Astrocyte (in vitro differentiated cells and primary cell): ENCODE data around the gene RELB. TPM values are rescaled to one million over a fixed set of nuclear protein-coding genes. Genes with fewer than 3 reads are reported as not detected.

ENCODE experiments used
- DNase-seq: peaks from one replicate; pipeline ENCODE4 v3.0.0-alpha.2; 2010; ENCODE audit warnings: low read depth
- FAIRE-seq: peaks from 2 replicates; lab custom pipeline; 2011; peaks lifted over from hg19 to GRCh38; lab: Jason Lieb, UNC
- H2AFZ ChIP-seq: 2 replicates; pipeline ENCODE4 v1.6.0; 2012; ENCODE audit warnings: low read depth, low read length, inconsistent platforms
- H3K27ac ChIP-seq: 2 replicates; pipeline ENCODE4 v1.5.1; 2011; ENCODE audit warnings: low read depth, low read length, inconsistent platforms
- H3K27me3 ChIP-seq: 2 replicates; pipeline ENCODE4 v1.6.0; 2011; ENCODE audit warnings: low read length, inconsistent platforms; ENCODE audit not compliant: insufficient read depth
- H3K36me3 ChIP-seq: 2 replicates; pipeline ENCODE4 v1.5.1; 2011; ENCODE audit warnings: low read length, inconsistent platforms; ENCODE audit not compliant: insufficient read depth
- H3K4me1 ChIP-seq: 2 replicates; pipeline ENCODE4 v1.5.1; 2011; ENCODE audit warnings: low read length, inconsistent platforms; ENCODE audit not compliant: insufficient read depth
- H3K4me2 ChIP-seq: 2 replicates; pipeline ENCODE4 v1.6.0; 2012; ENCODE audit warnings: low read length, inconsistent platforms
- H3K4me3 ChIP-seq: 2 replicates; pipeline ENCODE4 v1.5.1; 2011; ENCODE audit warnings: low read depth, mild to moderate bottlenecking, low read length, inconsistent platforms; ENCODE audit not compliant: insufficient read depth
- H3K79me2 ChIP-seq: 2 replicates; pipeline ENCODE4 v1.6.0; 2012; ENCODE audit warnings: mild to moderate bottlenecking, low read length, inconsistent platforms; ENCODE audit not compliant: insufficient read depth
- H3K9ac ChIP-seq: 2 replicates; pipeline ENCODE4 v1.6.0; 2012; ENCODE audit warnings: mild to moderate bottlenecking, low read length, inconsistent platforms
- H3K9me3 ChIP-seq: 2 replicates; pipeline ENCODE4 v1.5.1; 2012; ENCODE audit warnings: low read depth, mild to moderate bottlenecking, low read length, inconsistent platforms; ENCODE audit not compliant: insufficient read depth
- H4K20me1 ChIP-seq: 2 replicates; pipeline ENCODE4 v1.6.0; 2012; ENCODE audit warnings: low read length, inconsistent platforms; ENCODE audit not compliant: insufficient read depth
- H3K27ac Mint-ChIP-seq: one replicate; pipeline ENCODE4 v1.8.0; 2021; ENCODE audit warnings: mild to moderate bottlenecking, mixed read lengths; ENCODE audit not compliant: unreplicated experiment
- H3K27me3 Mint-ChIP-seq: one replicate; pipeline ENCODE4 v1.8.0; 2021; ENCODE audit warnings: low read depth, mixed read lengths; ENCODE audit not compliant: unreplicated experiment
- H3K36me3 Mint-ChIP-seq: one replicate; pipeline ENCODE4 v1.8.0; 2021; ENCODE audit warnings: low read depth, mixed read lengths; ENCODE audit not compliant: unreplicated experiment
- H3K4me1 Mint-ChIP-seq: one replicate; pipeline ENCODE4 v1.8.0; 2021; ENCODE audit warnings: low read depth, mixed read lengths; ENCODE audit not compliant: unreplicated experiment
- H3K4me3 Mint-ChIP-seq: one replicate; pipeline ENCODE4 v1.8.0; 2021; ENCODE audit warnings: mild to moderate bottlenecking, moderate library complexity, mixed read lengths; ENCODE audit not compliant: unreplicated experiment
- H3K9me3 Mint-ChIP-seq: one replicate; pipeline ENCODE4 v1.8.0; 2021; ENCODE audit warnings: mild to moderate bottlenecking, mixed read lengths; ENCODE audit not compliant: unreplicated experiment
- EZH2 ChIP-seq: IDR thresholded peaks from 2 replicates; pipeline ENCODE4 v1.6.1; 2012; ENCODE audit warnings: mild to moderate bottlenecking, low read length, inconsistent platforms; ENCODE audit not compliant: insufficient read depth
- total RNA-seq: library from RNA; stranded (reverse); gene quantifications from 2 replicates; pipeline ENCODE4 v1.2.1, GENCODE V29; 2021
- TF ChIP-seq, protein P1 (sequence below): IDR thresholded peaks from 2 replicates; pipeline ENCODE4 v1.5.1; 2011; ENCODE audit warnings: low read depth, mild to moderate bottlenecking, inconsistent platforms, low read length, moderate library complexity; ENCODE audit not compliant: insufficient read depth

RELB gene
- total RNA-seq, 1 donor from 2014 or later, result 14.0 TPM

DNA sequence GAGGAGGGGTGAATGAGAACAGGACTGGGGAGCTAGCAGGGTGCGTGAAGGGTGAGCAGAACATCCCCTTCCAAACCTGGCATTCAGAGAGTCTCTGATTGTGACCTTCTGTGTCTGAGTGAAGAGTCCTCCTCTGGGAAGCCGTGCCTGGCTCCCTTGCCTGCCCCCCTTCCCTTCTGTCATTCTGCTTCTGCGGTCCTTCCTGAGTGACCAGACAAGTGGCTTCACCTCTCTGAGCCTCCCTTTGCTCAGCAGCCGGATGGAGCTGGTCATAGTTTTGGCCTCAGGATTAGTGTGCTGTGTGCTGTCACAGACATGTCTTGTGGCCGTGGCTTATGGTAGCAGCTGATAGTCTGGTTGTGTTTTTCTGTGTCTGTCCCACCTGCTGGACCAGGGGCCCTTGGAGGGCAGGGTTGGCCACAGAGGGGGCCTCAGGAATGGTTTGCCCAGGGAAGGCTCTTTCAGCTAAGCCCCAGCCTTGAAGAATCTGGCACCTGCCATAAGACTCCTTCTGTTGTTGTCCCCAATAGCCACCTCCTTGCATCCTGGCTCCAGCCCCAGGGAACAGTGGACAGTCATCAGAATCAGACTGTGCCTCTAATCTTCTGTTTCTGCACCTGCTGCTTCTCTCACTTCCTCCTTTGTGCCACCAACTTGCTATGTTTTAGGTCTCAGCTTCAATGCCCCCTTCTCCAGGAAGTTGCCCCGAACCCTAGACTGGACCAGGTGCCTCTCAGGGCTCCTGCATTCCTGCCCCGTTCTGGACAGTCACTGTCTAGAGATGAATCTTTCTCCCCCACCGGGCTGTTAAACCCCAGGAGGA, 40.1 kb upstream of the RELB start:
- Histone ChIP-seq H3K4me2 (no peak overlapping the region), H3K36me3 (peaks cover 10% of the 10 kb centered on the region), H3K9me3 (no peaks in the 10 kb centered on the region), H4K20me1 (peaks cover 66% of the 10 kb centered on the region), H3K4me1 (peaks cover 7% of the 10 kb centered on the region), H3K27ac (no peak overlapping the region), H2AFZ (no peak overlapping the region), H3K9ac (no peak overlapping the region), H3K27me3 (no peaks in the 10 kb centered on the region), H3K4me3 (no peak overlapping the region), H3K79me2 (peaks cover 68% of the 10 kb centered on the region)
- TF ChIP-seq, protein P1, sequence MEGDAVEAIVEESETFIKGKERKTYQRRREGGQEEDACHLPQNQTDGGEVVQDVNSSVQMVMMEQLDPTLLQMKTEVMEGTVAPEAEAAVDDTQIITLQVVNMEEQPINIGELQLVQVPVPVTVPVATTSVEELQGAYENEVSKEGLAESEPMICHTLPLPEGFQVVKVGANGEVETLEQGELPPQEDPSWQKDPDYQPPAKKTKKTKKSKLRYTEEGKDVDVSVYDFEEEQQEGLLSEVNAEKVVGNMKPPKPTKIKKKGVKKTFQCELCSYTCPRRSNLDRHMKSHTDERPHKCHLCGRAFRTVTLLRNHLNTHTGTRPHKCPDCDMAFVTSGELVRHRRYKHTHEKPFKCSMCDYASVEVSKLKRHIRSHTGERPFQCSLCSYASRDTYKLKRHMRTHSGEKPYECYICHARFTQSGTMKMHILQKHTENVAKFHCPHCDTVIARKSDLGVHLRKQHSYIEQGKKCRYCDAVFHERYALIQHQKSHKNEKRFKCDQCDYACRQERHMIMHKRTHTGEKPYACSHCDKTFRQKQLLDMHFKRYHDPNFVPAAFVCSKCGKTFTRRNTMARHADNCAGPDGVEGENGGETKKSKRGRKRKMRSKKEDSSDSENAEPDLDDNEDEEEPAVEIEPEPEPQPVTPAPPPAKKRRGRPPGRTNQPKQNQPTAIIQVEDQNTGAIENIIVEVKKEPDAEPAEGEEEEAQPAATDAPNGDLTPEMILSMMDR, result no peak
- TF ChIP-seq EZH2, result no peak
- H3K4me1 Mint-ChIP-seq, result peaks cover 20% of the 10 kb centered on the region
- no peak overlapping the region for H3K4me3 Mint-ChIP-seq
- DNase-seq (no peak), FAIRE-seq (no peak)
- peaks cover 11% of the 10 kb centered on the region for H3K36me3 Mint-ChIP-seq
- H3K27me3 Mint-ChIP-seq, result no peaks in the 10 kb centered on the region
- H3K9me3 Mint-ChIP-seq, result no peaks in the 10 kb centered on the region
- peak overlapping the region; percentile 73 for H3K27ac Mint-ChIP-seq

DNA sequence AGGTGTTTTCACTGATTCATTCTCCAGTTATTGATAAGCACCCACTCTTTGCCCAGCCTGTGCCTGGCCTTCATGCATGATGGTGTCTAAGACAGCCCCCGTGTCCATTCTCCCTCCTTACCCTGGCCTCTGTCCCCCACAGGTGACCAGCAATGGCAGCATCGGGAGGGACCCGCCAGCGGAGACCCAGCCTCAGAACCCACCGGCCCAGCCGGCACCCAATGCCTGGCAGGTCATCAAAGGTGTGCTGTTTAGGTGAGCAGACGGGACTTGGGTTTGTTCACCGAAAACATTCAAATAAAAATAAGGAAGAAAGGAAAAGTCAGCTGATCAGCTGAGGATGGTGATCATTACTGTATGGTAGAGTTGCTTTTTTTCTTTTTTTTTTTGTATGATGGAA, 39.4 kb upstream of the RELB start:
- no peaks in the 10 kb centered on the region for H3K9me3 Mint-ChIP-seq
- H3K9me3 ChIP-seq, result no peaks in the 10 kb centered on the region
- peaks cover under 1% of the 10 kb centered on the region for H3K4me1 ChIP-seq
- H3K4me1 Mint-ChIP-seq, result peaks cover 18% of the 10 kb centered on the region
- H3K36me3 ChIP-seq, result peaks cover 10% of the 10 kb centered on the region
- H3K4me3 ChIP-seq, result no peak overlapping the region
- DNase-seq (no peak), FAIRE-seq (no peak)
- H3K27ac Mint-ChIP-seq, result no peak overlapping the region
- H3K27ac ChIP-seq, result no peak overlapping the region
- no peaks in the 10 kb centered on the region for H3K27me3 Mint-ChIP-seq
- H4K20me1 ChIP-seq, result peaks cover 59% of the 10 kb centered on the region
- no peaks in the 10 kb centered on the region for H3K27me3 ChIP-seq
- no peak overlapping the region for H3K4me3 Mint-ChIP-seq
- TF ChIP-seq EZH2, result no peak
- TF ChIP-seq, protein P1, result no peak
- H3K4me2 ChIP-seq, result no peak overlapping the region
- no peak overlapping the region for H3K9ac ChIP-seq
- no peak overlapping the region for H2AFZ ChIP-seq
- H3K36me3 Mint-ChIP-seq, result peaks cover 11% of the 10 kb centered on the region
- peaks cover 61% of the 10 kb centered on the region for H3K79me2 ChIP-seq

DNA sequence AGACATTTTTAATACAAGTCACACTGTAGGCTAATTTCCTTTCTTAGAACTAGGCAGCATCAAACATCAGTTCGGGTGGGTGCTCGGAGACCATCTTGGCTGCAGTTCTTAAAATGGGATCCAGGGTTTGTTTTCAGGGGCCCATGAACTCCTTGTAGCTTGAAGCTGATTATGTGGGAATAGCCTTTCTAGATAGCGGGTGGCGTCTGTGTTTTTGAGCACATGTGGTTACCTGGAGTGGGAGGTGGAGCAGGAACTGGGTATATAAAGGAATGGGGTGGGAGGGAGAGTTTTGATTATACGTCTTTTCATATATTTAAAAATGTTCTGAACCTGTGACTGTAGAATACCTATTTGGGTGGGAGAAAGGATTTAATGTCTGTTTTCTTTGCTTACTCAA, 33.1 kb upstream of the RELB start:
- no peak overlapping the region for H3K4me3 ChIP-seq
- H3K9me3 Mint-ChIP-seq, result no peaks in the 10 kb centered on the region
- H3K4me1 ChIP-seq, result no peaks in the 10 kb centered on the region
- H4K20me1 ChIP-seq, result peaks cover 30% of the 10 kb centered on the region
- H3K36me3 Mint-ChIP-seq, result peaks cover 4% of the 10 kb centered on the region
- H3K9ac ChIP-seq, result no peak overlapping the region
- peaks cover 15% of the 10 kb centered on the region for H3K36me3 ChIP-seq
- no peak overlapping the region for H3K4me3 Mint-ChIP-seq
- H3K9me3 ChIP-seq, result no peaks in the 10 kb centered on the region
- H3K4me1 Mint-ChIP-seq, result no peaks in the 10 kb centered on the region
- H3K27ac ChIP-seq, result no peak overlapping the region
- no peak overlapping the region for H3K27ac Mint-ChIP-seq
- TF ChIP-seq EZH2, result no peak
- TF ChIP-seq, protein P1, result no peak
- H3K27me3 ChIP-seq, result no peaks in the 10 kb centered on the region
- peaks cover 17% of the 10 kb centered on the region for H3K79me2 ChIP-seq
- H2AFZ ChIP-seq, result no peak overlapping the region
- no peak overlapping the region for H3K4me2 ChIP-seq
- no peak for FAIRE-seq
- DNase-seq, result no peak
- no peaks in the 10 kb centered on the region for H3K27me3 Mint-ChIP-seq
